HG03108 (cell line): ENCODE measurements around the gene NCOA7.
"Not testable (repeated sequence)": the region's sequence is repeated elsewhere in the genome, so short reads cannot be mapped to it uniquely, and the experiment has no call there.

Experiments used
- ATAC-seq: cut with Tn5 transposase; IDR thresholded peaks from one replicate; pipeline ENCODE4 v1.9.1; 2021; ENCODE audit warnings: moderate library complexity; ENCODE audit not compliant: unreplicated experiment

Gene NCOA7

GRCh38 chr6:125968493-125968892 is 177.7 kb downstream of the NCOA7 start:
- no peak for ATAC-seq

GRCh38 chr6:125970760-125971159 is 180.0 kb downstream of the NCOA7 start:
- no peak for ATAC-seq

- ATAC-seq, result not testable (repeated sequence)
Measured at GRCh38 chr6:125972478-125972877, 181.7 kb downstream of the NCOA7 start.

- ATAC-seq, result peak; percentile 81
Measured at GRCh38 chr6:125974214-125974866, 183.6 kb downstream of the NCOA7 start.

GRCh38 chr6:125979101-125979500 is 188.3 kb downstream of the NCOA7 start:
- no peak for ATAC-seq
